Endometrium (tissue), 2 donors: Measurements from ENCODE around the gene S100G.
"Not testable (repeated sequence)": the region's sequence is repeated elsewhere in the genome, so short reads cannot be mapped to it uniquely, and the experiment has no call there.

Experiments used
- FAIRE-seq: peaks from 2 replicates; lab custom pipeline; 2012; peaks lifted over from hg19 to GRCh38; lab: Jason Lieb, UNC
- donor health status: control.
- donor health status: control.

Gene S100G

GRCh38 chrX:16649858-16650257 lies at the start of gene S100G:
Gene S100G, plus strand, starts transcription at chrX:16650158. Its CDS starts 849 bp downstream, at chrX:16651007.
- no peak for FAIRE-seq

- FAIRE-seq: no peak
Observed at GRCh38 chrX:16601885-16602284, 48.1 kb upstream of the S100G start.

- FAIRE-seq: not testable (repeated sequence)
Observed at GRCh38 chrX:16603235-16603634, 46.7 kb upstream of the S100G start.

- no peak for FAIRE-seq
Observed at GRCh38 chrX:16603822-16604221, 46.1 kb upstream of the S100G start.

- FAIRE-seq: no peak
Observed at GRCh38 chrX:16604337-16604736, 45.6 kb upstream of the S100G start.

- no peak for FAIRE-seq
Observed at GRCh38 chrX:16606142-16606720, 43.7 kb upstream of the S100G start.

GRCh38 chrX:16610121-16610621 lies 39.8 kb upstream of the S100G start:
- no peak for FAIRE-seq

GRCh38 chrX:16610654-16611053 lies 39.3 kb upstream of the S100G start:
- not testable (repeated sequence) for FAIRE-seq

GRCh38 chrX:16612257-16612897 lies 37.6 kb upstream of the S100G start:
- no peak for FAIRE-seq

GRCh38 chrX:16617382-16617781 lies 32.6 kb upstream of the S100G start:
- no peak for FAIRE-seq

GRCh38 chrX:16618422-16618821 lies 31.5 kb upstream of the S100G start:
- FAIRE-seq: no peak

- no peak for FAIRE-seq
Observed at GRCh38 chrX:16619024-16619423, 30.9 kb upstream of the S100G start.

GRCh38 chrX:16628511-16628910 lies 21.4 kb upstream of the S100G start:
- not testable (repeated sequence) for FAIRE-seq

- FAIRE-seq: no peak
Observed at GRCh38 chrX:16628946-16629595, 20.9 kb upstream of the S100G start.

GRCh38 chrX:16629909-16630308 lies 20.0 kb upstream of the S100G start:
- FAIRE-seq: no peak

- FAIRE-seq: peak; percentile 26
Observed at GRCh38 chrX:16633754-16634153, 16.2 kb upstream of the S100G start.

GRCh38 chrX:16635040-16635439 lies 14.9 kb upstream of the S100G start:
- no peak for FAIRE-seq

- FAIRE-seq: no peak
Observed at GRCh38 chrX:16635596-16635995, 14.4 kb upstream of the S100G start.

- no peak for FAIRE-seq
Observed at GRCh38 chrX:16638533-16638932, 11.4 kb upstream of the S100G start.

- no peak for FAIRE-seq
Observed at GRCh38 chrX:16639966-16640365, 10.0 kb upstream of the S100G start.

GRCh38 chrX:16640823-16641222 lies 9.1 kb upstream of the S100G start:
- no peak for FAIRE-seq

GRCh38 chrX:16643176-16643575 lies 6.8 kb upstream of the S100G start:
- no peak for FAIRE-seq

- FAIRE-seq: no peak
Observed at GRCh38 chrX:16646366-16647138, 3.4 kb upstream of the S100G start.
